Right lobe of liver (tissue), 4 donors: ENCODE data around the gene SPEM1.

ENCODE experiments used
- POLR2A ChIP-seq: fragments of 450-650 bp; IDR thresholded peaks from one replicate; pipeline ENCODE4 v1.6.1; 2017; ENCODE audit warnings: antibody characterized with exemption, mild to moderate bottlenecking
- TF ChIP-seq, protein P1 (sequence below), 4 donors: fragments of 200-600 bp in 3 of 4; fragments of 450-650 bp in 1 of 4; IDR thresholded peaks; one replicate each; pipeline versions ENCODE4 v1.5.1 to v1.8.0; 2016 to 2022; ENCODE audit warnings: antibody characterized with exemption in 4 of 4, mild to moderate bottlenecking in 2 of 4
- donor health status: DM: no; HTN: no; CAD: no.
- donor health status: DM: no; HTN: no; CAD: no.
- donor health status: DM: no; HTN: yes; CAD: no.

DNA sequence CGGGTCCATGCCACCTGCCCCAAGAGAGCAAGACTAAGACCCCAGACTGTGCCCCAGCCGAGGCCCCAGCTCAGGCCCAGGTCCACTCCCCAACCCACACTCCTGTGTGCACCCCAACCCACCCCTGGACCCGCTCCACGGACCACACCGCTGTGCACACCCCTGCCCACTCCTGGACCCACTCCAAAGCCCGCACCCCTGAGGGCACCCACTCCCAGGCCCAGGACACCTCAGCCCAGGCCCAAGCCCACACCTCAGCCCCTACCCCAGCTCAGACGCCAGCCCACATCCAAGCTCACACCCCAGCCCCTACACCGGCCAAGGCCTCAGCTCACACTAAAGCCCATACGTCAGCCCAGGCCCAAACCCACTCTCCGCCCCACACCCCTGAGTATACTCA, 9.6 kb downstream of the SPEM1 start:
- TF ChIP-seq, protein P1, sequence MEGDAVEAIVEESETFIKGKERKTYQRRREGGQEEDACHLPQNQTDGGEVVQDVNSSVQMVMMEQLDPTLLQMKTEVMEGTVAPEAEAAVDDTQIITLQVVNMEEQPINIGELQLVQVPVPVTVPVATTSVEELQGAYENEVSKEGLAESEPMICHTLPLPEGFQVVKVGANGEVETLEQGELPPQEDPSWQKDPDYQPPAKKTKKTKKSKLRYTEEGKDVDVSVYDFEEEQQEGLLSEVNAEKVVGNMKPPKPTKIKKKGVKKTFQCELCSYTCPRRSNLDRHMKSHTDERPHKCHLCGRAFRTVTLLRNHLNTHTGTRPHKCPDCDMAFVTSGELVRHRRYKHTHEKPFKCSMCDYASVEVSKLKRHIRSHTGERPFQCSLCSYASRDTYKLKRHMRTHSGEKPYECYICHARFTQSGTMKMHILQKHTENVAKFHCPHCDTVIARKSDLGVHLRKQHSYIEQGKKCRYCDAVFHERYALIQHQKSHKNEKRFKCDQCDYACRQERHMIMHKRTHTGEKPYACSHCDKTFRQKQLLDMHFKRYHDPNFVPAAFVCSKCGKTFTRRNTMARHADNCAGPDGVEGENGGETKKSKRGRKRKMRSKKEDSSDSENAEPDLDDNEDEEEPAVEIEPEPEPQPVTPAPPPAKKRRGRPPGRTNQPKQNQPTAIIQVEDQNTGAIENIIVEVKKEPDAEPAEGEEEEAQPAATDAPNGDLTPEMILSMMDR (IDR thresholded peaks at IDR 0.05): no peak
- no peak for TF ChIP-seq POLR2A
